Measurements from ENCODE around the gene MAU2.

Gene MAU2

GRCh38 chr19:19320361-19321140, at the start of gene MAU2, which contains the start of gene SUGP1:
Gene MAU2, plus strand, starts transcription at chr19:19320829. Its CDS starts 31 bp downstream, at chr19:19320860.
Gene SUGP1, minus strand, starts transcription at chr19:19320509. Its CDS starts 13 bp downstream, at chr19:19320496.
- DNase-seq (ENCODE audit: low read depth in 3 of 3) = peak; percentile 75 to 79 (median 78)

GRCh38 chr19:19271828-19272599, 48.6 kb upstream of the MAU2 start:
- no peak for DNase-seq (ENCODE audit: low read depth in 3 of 3)

GRCh38 chr19:19274146-19274545, 46.5 kb upstream of the MAU2 start:
- DNase-seq (ENCODE audit: low read depth in 3 of 3) = no peak

GRCh38 chr19:19274716-19275565, 45.7 kb upstream of the MAU2 start:
- no peak for DNase-seq (ENCODE audit: low read depth in 3 of 3)

GRCh38 chr19:19276386-19276785, 44.2 kb upstream of the MAU2 start:
- no peak for DNase-seq (ENCODE audit: low read depth in 3 of 3)

GRCh38 chr19:19276851-19277250, 43.8 kb upstream of the MAU2 start:
- no peak for DNase-seq (ENCODE audit: low read depth in 3 of 3)

- no peak for DNase-seq (ENCODE audit: low read depth in 3 of 3)
These were observed 42.3 kb upstream of the MAU2 start for GRCh38 chr19:19278315-19278714.

GRCh38 chr19:19279062-19279612, 41.5 kb upstream of the MAU2 start:
- no peak for DNase-seq (ENCODE audit: low read depth in 3 of 3)

- no peak for DNase-seq (ENCODE audit: low read depth in 3 of 3)
These were observed 40.8 kb upstream of the MAU2 start for GRCh38 chr19:19279853-19280252.

GRCh38 chr19:19280561-19280960, 40.1 kb upstream of the MAU2 start:
- DNase-seq (ENCODE audit: low read depth in 3 of 3) = no peak

- no peak for DNase-seq (ENCODE audit: low read depth in 3 of 3)
These were observed 34.9 kb upstream of the MAU2 start for GRCh38 chr19:19285686-19286085.

- no peak for DNase-seq (ENCODE audit: low read depth in 3 of 3)
These were observed 28.0 kb upstream of the MAU2 start for GRCh38 chr19:19292607-19293006.

GRCh38 chr19:19294914-19295313, 25.7 kb upstream of the MAU2 start:
- no peak for DNase-seq (ENCODE audit: low read depth in 3 of 3)

- no peak for DNase-seq (ENCODE audit: low read depth in 3 of 3)
These were observed 23.5 kb upstream of the MAU2 start for GRCh38 chr19:19296953-19297689.

- DNase-seq (ENCODE audit: low read depth in 3 of 3) = no peak
These were observed 22.9 kb upstream of the MAU2 start for GRCh38 chr19:19297759-19298158.

GRCh38 chr19:19300613-19301012, 20.0 kb upstream of the MAU2 start:
- DNase-seq (ENCODE audit: low read depth in 3 of 3) = no peak

- no peak for DNase-seq (ENCODE audit: low read depth in 3 of 3)
These were observed 17.2 kb upstream of the MAU2 start for GRCh38 chr19:19303411-19303810.

- no peak for DNase-seq (ENCODE audit: low read depth in 3 of 3)
These were observed 16.3 kb upstream of the MAU2 start for GRCh38 chr19:19304186-19304965.

- no peak for DNase-seq (ENCODE audit: low read depth in 3 of 3)
These were observed 15.6 kb upstream of the MAU2 start for GRCh38 chr19:19305066-19305465.

- no peak for DNase-seq (ENCODE audit: low read depth in 3 of 3)
These were observed 14.9 kb upstream of the MAU2 start for GRCh38 chr19:19305696-19306095.
